ENCODE results near the gene FOCAD.

FOCAD gene

DNA sequence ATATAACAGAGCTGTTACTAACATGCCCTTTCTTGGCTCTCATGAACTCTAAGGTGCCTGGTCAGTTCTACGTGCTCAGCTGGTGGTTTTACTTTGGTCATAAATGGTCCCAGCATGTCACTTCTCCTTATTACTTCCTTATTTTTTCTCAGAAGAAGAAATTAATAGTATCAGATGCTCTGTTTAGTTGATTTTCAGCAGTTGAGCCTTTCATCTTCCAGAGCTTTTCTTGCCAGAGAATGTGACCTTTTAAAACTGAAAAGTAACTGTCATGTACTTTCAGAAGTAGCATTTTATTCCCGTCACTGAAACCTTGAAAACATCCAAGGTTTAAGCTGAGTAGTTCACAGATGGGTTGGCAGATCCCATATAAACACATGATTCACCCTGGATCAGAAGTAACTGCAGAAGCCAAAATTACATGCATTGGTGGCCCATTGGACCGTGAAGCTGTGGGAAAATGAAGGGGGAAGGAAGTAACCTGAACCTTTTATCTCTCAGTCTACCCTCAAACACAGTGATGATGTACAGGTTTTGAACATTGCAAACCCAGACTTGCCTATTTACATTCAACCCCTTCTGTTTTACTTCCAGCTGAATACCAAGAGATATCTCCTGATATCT, 296.9 kb downstream of the FOCAD start:
- Histone ChIP-seq H3K4me3 (ENCODE audit: low read length) (no peak overlapping the region), H3K27ac (ENCODE audit: low read depth, low read length) (no peak overlapping the region), H3K27me3 (ENCODE audit: insufficient read depth, low read length) (no peaks in the 10 kb centered on the region), H3K4me1 (ENCODE audit: insufficient read depth, low read length) (no peaks in the 10 kb centered on the region), H3K9ac (ENCODE audit: low read depth, low read length) (no peak overlapping the region), H3K9me3 (ENCODE audit: insufficient read depth, low read depth, low read length) (no peaks in the 10 kb centered on the region), H3K36me3 (ENCODE audit: insufficient read depth, low read length) (peaks cover 27% of the 10 kb centered on the region)
- 90% methylated on average over 3 of the region's 3 CpGs for WGBS

GRCh38 chr9:20981486-20981885, 297.4 kb downstream of the FOCAD start:
- peaks cover 28% of the 10 kb centered on the region for H3K36me3 ChIP-seq (ENCODE audit: insufficient read depth, low read length)
- H3K9ac ChIP-seq (ENCODE audit: low read depth, low read length) = no peak overlapping the region
- WGBS = 88% methylated on average over 2 of the region's 2 CpGs
- no peaks in the 10 kb centered on the region for H3K9me3 ChIP-seq (ENCODE audit: insufficient read depth, low read depth, low read length)
- no peaks in the 10 kb centered on the region for H3K27me3 ChIP-seq (ENCODE audit: insufficient read depth, low read length)
- no peaks in the 10 kb centered on the region for H3K4me1 ChIP-seq (ENCODE audit: insufficient read depth, low read length)
- no peak overlapping the region for H3K27ac ChIP-seq (ENCODE audit: low read depth, low read length)
- H3K4me3 ChIP-seq (ENCODE audit: low read length) = no peak overlapping the region

DNA sequence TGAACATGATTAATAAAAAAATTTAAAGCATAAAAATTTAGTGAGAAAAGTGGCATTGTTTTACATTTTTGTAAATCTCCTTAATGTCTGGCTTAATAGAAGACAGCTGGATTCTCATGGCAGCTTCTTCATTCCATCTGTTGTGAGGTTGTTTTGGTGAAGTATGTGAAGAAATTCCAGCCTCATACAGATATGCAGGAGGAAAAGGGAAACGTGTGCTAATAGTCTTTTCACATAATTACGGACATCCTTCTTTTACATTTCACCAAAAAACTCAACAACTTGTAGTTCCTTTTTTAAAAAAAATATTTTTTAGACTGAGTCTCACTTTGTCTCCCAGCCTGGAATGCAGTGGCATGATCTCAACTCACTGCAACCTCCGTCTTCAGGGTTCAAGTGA, 300.4 kb downstream of the FOCAD start:
- Histone ChIP-seq H3K27ac (ENCODE audit: low read depth, low read length) (no peak overlapping the region), H3K4me1 (ENCODE audit: insufficient read depth, low read length) (peaks cover 12% of the 10 kb centered on the region), H3K27me3 (ENCODE audit: insufficient read depth, low read length) (no peaks in the 10 kb centered on the region), H3K9me3 (ENCODE audit: insufficient read depth, low read depth, low read length) (no peaks in the 10 kb centered on the region), H3K36me3 (ENCODE audit: insufficient read depth, low read length) (peaks cover 32% of the 10 kb centered on the region), H3K4me3 (ENCODE audit: low read length) (no peak overlapping the region), H3K9ac (ENCODE audit: low read depth, low read length) (no peak overlapping the region)
- 98% methylated on average over 2 of the region's 3 CpGs for WGBS

DNA sequence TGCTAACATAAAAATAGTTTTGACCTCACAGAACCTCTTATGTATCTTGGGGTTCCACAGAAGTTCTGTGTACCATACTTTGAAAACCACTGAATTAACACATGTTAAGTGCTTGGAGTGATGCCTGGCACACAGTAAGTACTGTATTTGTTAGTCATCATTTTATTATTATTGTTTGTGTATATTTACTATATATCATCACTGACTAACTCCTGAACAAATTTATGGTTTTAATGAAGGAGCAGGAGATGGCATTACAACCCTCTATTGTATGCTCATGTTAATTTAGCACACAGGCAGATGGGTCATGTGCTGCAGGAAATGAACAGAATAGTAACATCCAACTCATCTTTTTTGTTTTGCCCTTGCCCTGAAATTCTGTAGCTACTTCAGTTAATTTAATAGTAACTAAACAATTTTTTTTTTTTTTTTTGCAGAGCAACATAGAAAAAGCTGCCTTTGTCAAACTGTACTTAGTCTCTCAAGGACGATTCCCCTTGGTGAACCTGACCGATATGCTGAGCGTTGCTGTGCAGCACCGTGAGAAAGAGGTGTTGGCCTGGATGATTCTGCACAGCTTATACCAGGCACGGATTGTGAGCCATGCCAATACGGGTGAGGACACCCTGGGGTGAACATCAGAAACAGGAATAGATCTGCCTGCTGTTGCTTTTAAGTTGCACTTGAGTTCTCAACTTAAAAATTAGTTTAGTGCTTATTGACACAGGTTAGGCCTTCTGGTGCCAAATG, 302.0 kb downstream of the FOCAD start:
- H3K27me3 ChIP-seq (ENCODE audit: insufficient read depth, low read length) = no peaks in the 10 kb centered on the region
- H3K9me3 ChIP-seq (ENCODE audit: insufficient read depth, low read depth, low read length) = no peaks in the 10 kb centered on the region
- H3K4me3 ChIP-seq (ENCODE audit: low read length) = no peak overlapping the region
- no peak overlapping the region for H3K27ac ChIP-seq (ENCODE audit: low read depth, low read length)
- no peak overlapping the region for H3K9ac ChIP-seq (ENCODE audit: low read depth, low read length)
- peaks cover 47% of the 10 kb centered on the region for H3K36me3 ChIP-seq (ENCODE audit: insufficient read depth, low read length)
- peaks cover 12% of the 10 kb centered on the region for H3K4me1 ChIP-seq (ENCODE audit: insufficient read depth, low read length)
- 93% methylated on average over 6 of the region's 6 CpGs for WGBS

DNA sequence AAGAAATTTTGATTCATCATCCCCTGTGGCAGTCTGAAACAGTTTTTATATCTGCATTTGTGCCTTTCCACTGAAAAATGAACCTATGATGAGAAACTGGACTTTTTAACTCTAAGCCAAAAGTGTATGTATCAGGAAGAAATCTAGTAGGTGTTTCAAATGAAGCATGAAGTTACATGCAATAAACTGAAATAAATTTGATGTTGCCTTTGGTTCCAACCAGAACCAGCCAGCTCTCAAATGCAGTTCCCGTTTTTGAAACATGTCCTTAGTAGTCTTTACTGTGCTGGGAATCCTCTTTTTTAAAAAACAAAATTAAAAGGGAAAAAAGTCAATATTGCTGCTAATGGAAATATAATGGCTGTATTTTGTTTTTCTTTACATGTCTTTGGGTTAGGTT, 303.5 kb downstream of the FOCAD start:
- no peak overlapping the region for H3K4me3 ChIP-seq (ENCODE audit: low read length)
- H3K27me3 ChIP-seq (ENCODE audit: insufficient read depth, low read length) = no peaks in the 10 kb centered on the region
- 94% methylated on average over 1 of the region's 1 CpG for WGBS

GRCh38 chr9:20988061-20988460, 304.0 kb downstream of the FOCAD start:
- WGBS = 85% methylated on average over 1 of the region's 3 CpGs
- Histone ChIP-seq H3K27me3 (ENCODE audit: insufficient read depth, low read length) (no peaks in the 10 kb centered on the region), H3K36me3 (ENCODE audit: insufficient read depth, low read length) (peaks cover 41% of the 10 kb centered on the region), H3K9ac (ENCODE audit: low read depth, low read length) (no peak overlapping the region), H3K4me3 (ENCODE audit: low read length) (no peak overlapping the region), H3K4me1 (ENCODE audit: insufficient read depth, low read length) (peaks cover 12% of the 10 kb centered on the region), H3K9me3 (ENCODE audit: insufficient read depth, low read depth, low read length) (no peaks in the 10 kb centered on the region), H3K27ac (ENCODE audit: low read depth, low read length) (no peak overlapping the region)

More for the DNA sequence above, 303.5 kb downstream of the FOCAD start:
- H3K36me3 ChIP-seq (ENCODE audit: insufficient read depth, low read length) = peaks cover 44% of the 10 kb centered on the region
- peaks cover 12% of the 10 kb centered on the region for H3K4me1 ChIP-seq (ENCODE audit: insufficient read depth, low read length)
- no peaks in the 10 kb centered on the region for H3K9me3 ChIP-seq (ENCODE audit: insufficient read depth, low read depth, low read length)
- no peak overlapping the region for H3K27ac ChIP-seq (ENCODE audit: low read depth, low read length)
- no peak overlapping the region for H3K9ac ChIP-seq (ENCODE audit: low read depth, low read length)

DNA sequence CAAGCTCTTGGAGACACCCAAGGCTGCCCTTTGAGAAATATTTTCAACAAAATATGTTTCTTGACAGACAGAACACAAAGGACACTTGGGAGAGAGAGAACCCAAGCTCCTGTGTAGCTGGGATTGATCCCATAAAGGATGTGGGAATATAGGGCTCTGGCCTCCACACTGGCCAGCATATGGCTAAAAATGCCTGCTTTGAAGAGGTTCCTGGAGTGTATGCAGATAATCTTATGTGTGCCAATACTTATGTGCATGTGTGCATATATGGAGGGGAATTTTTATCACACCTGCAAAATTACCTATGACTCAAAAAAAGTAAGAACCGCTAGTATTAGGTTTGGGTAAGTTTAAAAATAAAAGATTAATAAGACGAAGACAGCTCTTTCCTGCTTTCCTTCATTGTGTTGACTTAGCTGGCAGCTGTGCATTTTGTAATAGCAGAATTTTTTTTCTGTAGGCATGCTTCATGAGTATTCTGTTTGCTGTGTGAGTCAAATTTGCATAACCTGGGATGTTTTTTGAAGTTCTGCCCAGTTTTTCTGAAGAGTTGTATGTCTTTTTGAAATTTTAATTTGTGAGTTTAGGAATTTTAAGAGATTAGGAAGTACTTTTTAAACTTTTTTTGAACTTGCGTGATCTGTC, 304.7 kb downstream of the FOCAD start:
- WGBS = 66% methylated on average over 3 of the region's 3 CpGs
- H3K9ac ChIP-seq (ENCODE audit: low read depth, low read length) = no peak overlapping the region
- H3K9me3 ChIP-seq (ENCODE audit: insufficient read depth, low read depth, low read length) = no peaks in the 10 kb centered on the region
- H3K36me3 ChIP-seq (ENCODE audit: insufficient read depth, low read length) = peaks cover 48% of the 10 kb centered on the region
- H3K27me3 ChIP-seq (ENCODE audit: insufficient read depth, low read length) = no peaks in the 10 kb centered on the region
- H3K4me3 ChIP-seq (ENCODE audit: low read length) = no peak overlapping the region
- 0 out of 2 replicates have a peak overlapping the region, but pooled peaks have one; percentile 8 for H3K27ac ChIP-seq (ENCODE audit: low read depth, low read length)
- peaks cover 12% of the 10 kb centered on the region for H3K4me1 ChIP-seq (ENCODE audit: insufficient read depth, low read length)

GRCh38 chr9:20989923-20990341, 305.9 kb downstream of the FOCAD start:
- 96% methylated on average over 6 of the region's 6 CpGs for WGBS
- Histone ChIP-seq H3K9ac (ENCODE audit: low read depth, low read length) (no peak overlapping the region), H3K4me3 (ENCODE audit: low read length) (no peak overlapping the region), H3K4me1 (ENCODE audit: insufficient read depth, low read length) (peaks cover 12% of the 10 kb centered on the region), H3K9me3 (ENCODE audit: insufficient read depth, low read depth, low read length) (no peaks in the 10 kb centered on the region), H3K27ac (ENCODE audit: low read depth, low read length) (no peak overlapping the region), H3K27me3 (ENCODE audit: insufficient read depth, low read length) (no peaks in the 10 kb centered on the region), H3K36me3 (ENCODE audit: insufficient read depth, low read length) (peaks cover 57% of the 10 kb centered on the region)

DNA sequence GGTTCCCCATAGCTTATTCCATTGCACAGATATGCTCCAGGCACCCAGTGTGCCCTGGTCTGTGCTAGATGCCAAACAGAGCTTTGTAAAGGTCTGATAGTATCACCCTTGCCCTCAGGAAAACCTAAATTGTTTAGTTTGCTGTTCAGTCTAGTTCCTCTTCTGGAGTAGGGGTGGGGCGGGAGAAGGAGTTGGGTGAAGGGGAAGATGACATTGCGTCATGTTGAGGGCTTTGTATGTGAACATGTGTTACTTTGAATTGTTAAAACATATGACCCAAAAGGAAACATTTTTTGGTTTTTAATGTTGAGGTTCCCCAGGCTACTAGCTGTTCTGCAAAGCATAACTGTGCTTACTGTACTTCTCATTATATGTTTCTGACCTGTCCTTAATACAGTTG, 306.8 kb downstream of the FOCAD start:
- H3K4me3 ChIP-seq (ENCODE audit: low read length) = no peak overlapping the region
- WGBS = 94% methylated on average over 2 of the region's 2 CpGs
- H3K27ac ChIP-seq (ENCODE audit: low read depth, low read length) = no peak overlapping the region
- H3K4me1 ChIP-seq (ENCODE audit: insufficient read depth, low read length) = peaks cover 12% of the 10 kb centered on the region
- H3K27me3 ChIP-seq (ENCODE audit: insufficient read depth, low read length) = no peaks in the 10 kb centered on the region
- no peaks in the 10 kb centered on the region for H3K9me3 ChIP-seq (ENCODE audit: insufficient read depth, low read depth, low read length)
- H3K36me3 ChIP-seq (ENCODE audit: insufficient read depth, low read length) = peaks cover 64% of the 10 kb centered on the region
- no peak overlapping the region for H3K9ac ChIP-seq (ENCODE audit: low read depth, low read length)

GRCh38 chr9:20994486-20994885, 310.4 kb downstream of the FOCAD start:
- Histone ChIP-seq H3K9me3 (ENCODE audit: insufficient read depth, low read depth, low read length) (no peaks in the 10 kb centered on the region), H3K4me1 (ENCODE audit: insufficient read depth, low read length) (peaks cover 8% of the 10 kb centered on the region; the same call in 1 of the 2 replicates), H3K4me3 (ENCODE audit: low read length) (no peak overlapping the region), H3K9ac (ENCODE audit: low read depth, low read length) (no peak overlapping the region), H3K36me3 (ENCODE audit: insufficient read depth, low read length) (peaks cover 56% of the 10 kb centered on the region), H3K27ac (ENCODE audit: low read depth, low read length) (no peak overlapping the region), H3K27me3 (ENCODE audit: insufficient read depth, low read length) (no peaks in the 10 kb centered on the region)
- WGBS = 95% methylated on average over 1 of the region's 3 CpGs

GRCh38 chr9:20995616-20996015, 311.6 kb downstream of the FOCAD start:
- Histone ChIP-seq H3K4me3 (ENCODE audit: low read length) (no peak overlapping the region), H3K9me3 (ENCODE audit: insufficient read depth, low read depth, low read length) (no peaks in the 10 kb centered on the region), H3K4me1 (ENCODE audit: insufficient read depth, low read length) (peaks cover 8% of the 10 kb centered on the region; the same call in 1 of the 2 replicates), H3K27ac (ENCODE audit: low read depth, low read length) (no peak overlapping the region), H3K36me3 (ENCODE audit: insufficient read depth, low read length) (peaks cover 48% of the 10 kb centered on the region), H3K27me3 (ENCODE audit: insufficient read depth, low read length) (no peaks in the 10 kb centered on the region), H3K9ac (ENCODE audit: low read depth, low read length) (no peak overlapping the region)
- WGBS = 100% methylated on average over 2 of the region's 2 CpGs
